ENCODE results near the gene WFDC11.

DNA sequence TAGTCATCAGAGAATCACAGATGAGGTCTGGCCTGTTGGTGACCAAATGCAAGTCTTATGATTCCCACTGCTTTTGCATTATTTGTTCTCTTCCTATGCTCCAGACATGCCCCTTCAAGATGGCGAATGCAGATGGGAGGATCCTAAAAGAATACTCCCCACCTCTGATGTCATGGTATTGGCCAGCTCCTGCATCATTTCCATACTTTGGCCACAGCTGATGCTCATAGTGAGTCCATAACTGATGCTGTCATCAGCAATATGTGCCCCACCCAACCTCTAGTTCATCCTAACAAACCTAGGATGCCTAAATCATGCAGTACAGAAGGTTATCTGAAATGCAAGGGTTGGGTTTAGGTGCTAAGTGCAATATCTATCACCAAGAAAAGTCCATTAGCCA is 33.5 kb downstream of the WFDC11 start:
- TF ChIP-seq POLR2A (IDR thresholded peaks at IDR 0.05), result no peak
- TF ChIP-seq, protein P1, sequence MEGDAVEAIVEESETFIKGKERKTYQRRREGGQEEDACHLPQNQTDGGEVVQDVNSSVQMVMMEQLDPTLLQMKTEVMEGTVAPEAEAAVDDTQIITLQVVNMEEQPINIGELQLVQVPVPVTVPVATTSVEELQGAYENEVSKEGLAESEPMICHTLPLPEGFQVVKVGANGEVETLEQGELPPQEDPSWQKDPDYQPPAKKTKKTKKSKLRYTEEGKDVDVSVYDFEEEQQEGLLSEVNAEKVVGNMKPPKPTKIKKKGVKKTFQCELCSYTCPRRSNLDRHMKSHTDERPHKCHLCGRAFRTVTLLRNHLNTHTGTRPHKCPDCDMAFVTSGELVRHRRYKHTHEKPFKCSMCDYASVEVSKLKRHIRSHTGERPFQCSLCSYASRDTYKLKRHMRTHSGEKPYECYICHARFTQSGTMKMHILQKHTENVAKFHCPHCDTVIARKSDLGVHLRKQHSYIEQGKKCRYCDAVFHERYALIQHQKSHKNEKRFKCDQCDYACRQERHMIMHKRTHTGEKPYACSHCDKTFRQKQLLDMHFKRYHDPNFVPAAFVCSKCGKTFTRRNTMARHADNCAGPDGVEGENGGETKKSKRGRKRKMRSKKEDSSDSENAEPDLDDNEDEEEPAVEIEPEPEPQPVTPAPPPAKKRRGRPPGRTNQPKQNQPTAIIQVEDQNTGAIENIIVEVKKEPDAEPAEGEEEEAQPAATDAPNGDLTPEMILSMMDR (IDR thresholded peaks at IDR 0.05), result no peak
